ENCODE data around the gene PLEKHA7.
A peak's percentile ranks its signal among the peaks of the same experiment; 100 is the strongest.
"Not testable (repeated sequence)": the region's sequence is repeated elsewhere in the genome, so short reads cannot be mapped to it uniquely, and the experiment has no call there.

The PLEKHA7 gene

DNA sequence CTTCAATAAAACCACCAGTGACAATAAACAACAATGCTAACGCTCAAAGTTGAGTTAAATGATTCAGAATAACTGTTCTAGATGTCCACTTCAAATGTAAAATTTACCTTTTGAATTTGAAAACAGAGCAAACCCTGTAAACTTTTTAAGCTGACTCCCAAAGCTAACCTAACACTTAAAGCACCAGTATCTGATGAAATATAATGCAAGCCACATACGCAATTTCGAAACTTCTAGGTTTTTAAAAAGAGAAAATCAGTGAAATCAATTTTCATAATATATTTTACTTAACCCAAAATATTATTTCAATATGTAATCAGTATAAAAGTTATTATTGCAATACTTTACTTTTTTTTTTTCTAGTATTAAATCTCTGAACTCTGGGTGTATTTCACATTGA lies 71.3 kb downstream of the PLEKHA7 start:
- DNase-seq (ENCODE audit: low read depth) = no peak

DNA sequence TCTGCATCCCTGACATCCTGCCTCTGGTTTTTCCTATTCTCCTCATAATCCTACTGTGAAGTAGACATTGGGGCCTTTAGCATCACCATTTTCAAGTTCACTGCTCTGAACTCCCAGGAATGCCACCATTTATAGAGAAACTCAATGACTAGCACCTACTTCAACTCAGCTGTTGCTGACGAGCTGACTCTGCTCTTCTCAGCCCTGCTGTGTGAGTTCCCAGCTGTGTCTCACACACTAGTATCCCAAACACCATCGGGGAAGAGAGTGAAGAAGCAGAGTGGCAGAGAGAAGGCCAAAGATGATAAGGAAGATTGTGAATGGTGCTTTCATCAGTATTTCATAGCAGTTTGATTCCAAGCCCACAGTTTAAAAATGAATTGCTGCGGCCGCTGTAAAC lies 71.9 kb downstream of the PLEKHA7 start:
- no peak for DNase-seq (ENCODE audit: low read depth)

DNA sequence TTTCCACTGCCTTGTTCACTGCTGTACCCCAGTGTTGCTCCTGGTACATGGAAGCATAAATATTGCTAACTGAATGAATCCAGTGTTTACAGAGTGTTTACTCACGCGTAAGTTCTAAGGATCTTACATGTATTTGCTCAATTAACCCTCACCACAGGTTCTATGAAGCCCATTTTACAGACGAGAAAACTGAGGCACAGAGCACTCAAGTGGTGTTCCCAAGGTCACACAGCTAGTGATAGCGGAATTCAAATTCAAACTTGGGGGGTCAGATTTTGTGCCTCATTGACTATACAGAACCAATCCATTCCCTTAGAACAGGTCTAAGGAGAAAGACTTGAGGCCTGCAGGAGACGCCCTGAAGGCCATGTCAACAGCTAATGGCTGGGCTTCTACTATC lies 72.3 kb downstream of the PLEKHA7 start:
- DNase-seq (ENCODE audit: low read depth) = no peak

DNA sequence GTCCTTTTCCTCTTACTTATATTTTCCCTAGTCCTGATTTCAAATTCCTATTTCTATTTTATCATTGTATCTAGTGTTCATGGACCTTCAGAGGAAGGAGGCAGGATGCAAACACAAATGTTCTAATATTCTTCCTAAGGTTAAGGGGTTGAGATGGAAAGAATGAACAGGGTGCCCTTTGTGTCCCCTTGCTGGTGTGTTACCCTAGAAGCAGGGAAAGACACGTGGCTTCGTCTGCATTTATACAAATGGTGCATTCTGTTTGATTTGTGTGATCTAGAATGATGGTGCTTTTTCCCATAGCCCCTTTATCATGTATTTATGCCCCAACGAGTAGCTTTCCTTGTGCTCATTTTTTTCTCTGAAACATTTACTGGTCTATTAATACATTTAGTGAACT lies 76.2 kb downstream of the PLEKHA7 start:
- no peak for DNase-seq (ENCODE audit: low read depth)

DNA sequence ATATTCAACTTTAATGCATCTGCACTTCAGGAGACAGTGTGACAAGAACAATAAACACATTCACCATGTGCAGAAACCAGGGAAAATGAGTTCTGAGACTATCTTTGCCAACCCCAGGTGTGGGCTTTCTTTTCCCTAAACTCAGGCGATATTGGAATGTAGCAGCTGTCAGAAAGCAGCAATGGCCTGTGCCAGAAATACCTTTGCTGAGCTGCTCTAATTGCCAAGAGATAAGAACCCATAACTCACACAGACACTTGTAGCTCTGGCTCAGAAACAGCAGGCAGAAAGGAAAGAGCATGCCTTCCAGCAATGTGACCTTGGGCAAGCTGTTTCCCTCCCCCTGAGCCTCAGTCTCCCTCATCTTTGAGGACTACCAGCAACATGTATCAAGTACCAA lies 77.6 kb downstream of the PLEKHA7 start:
- no peak for DNase-seq (ENCODE audit: low read depth)

DNA sequence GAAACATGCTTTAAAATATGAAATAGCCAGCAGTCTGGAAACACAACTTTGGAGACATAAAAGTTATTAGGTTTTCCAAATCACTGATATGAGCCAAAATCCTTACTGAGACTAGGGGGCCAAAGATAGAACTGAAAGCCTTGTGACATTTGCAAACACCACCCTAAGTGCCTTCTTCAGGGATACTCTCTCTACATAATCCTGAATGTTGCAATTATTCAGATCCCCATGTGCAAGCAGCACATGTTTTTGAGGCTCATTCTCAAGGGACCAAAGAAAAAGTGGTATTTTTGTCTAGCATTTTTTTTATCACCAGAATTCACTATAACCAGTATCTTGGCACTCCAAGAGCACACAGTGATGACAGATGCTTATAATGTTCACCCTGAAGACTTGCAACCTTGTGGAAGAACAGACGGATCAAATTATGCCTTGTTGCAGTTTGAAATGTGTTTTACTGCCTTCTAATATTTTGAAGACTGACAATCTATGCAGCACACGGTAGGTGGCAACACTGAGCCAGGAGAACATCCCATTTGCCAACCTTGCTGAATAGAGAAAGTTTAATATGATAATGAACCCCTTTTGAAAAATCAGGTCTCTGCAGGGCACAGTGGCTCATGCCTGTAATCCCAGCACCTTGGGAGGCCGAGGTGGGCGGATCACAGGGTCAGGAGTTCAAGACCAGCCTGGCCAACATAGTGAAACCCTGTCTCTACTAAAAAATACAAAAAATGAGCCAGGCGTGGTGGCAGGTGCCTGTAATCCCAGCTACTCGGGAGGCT lies 78.5 kb downstream of the PLEKHA7 start:
- DNase-seq (ENCODE audit: low read depth) = peak; percentile 44

DNA sequence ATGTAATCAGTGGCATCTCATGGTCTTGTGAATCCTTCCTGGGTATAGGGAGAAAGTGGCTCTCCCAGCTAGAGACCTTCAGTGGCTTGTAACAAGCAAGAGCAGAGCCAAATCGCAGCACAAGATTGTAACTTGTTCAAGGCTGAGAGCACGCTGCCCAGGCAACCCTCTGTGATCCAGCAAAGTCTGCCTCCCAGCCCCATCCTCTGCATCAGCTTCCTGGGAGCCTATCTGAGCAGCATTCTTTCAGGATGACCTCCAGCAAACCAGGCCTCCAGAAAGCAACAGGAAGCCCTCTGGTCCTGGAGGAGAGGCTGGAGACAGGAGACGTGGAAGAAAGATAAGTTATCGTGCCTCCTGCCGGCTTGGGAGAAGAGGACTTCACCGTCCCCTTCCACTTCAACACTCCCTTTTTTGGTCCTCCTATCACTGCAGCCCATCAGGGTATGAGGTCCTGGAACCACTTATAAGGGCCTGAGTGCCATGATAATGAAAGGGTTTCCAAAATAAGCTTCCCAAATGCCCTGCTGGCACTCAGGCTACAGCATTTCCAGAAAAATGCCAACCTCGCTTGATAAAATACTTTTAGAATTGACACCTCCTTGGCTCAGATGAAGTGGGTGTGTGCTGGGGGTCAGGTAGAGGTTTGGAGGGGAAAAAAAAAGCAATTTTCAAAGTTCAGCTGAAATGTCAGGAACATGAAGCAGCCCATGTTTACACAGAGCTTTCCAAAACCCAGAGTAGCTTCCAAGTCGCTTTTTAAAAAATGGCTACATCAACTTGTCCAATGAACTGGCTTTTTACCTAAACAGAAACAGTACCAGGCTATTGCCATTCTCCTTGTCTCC lies 80.2 kb downstream of the PLEKHA7 start:
- DNase-seq (ENCODE audit: low read depth) = peak; percentile 29

DNA sequence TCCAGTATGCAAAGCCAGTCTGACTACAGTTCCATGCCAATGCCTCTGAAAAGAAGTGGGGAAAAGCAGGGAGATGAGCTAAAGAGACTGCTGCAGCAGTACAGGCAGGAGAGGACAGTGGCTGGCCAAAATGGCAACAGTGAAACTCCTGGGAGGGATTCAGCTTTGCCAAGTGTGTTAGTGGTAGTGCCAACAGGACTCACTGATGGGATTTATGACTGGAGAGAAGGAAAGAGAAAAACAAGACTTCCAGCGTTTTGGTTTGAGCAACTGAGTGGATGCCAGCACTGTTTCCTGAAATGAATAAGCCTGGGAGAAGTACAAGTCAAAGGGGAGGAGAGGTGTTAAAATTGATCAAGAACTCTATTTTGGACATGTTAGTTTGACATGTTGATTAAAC lies 80.9 kb downstream of the PLEKHA7 start:
- no peak for DNase-seq (ENCODE audit: low read depth)

DNA sequence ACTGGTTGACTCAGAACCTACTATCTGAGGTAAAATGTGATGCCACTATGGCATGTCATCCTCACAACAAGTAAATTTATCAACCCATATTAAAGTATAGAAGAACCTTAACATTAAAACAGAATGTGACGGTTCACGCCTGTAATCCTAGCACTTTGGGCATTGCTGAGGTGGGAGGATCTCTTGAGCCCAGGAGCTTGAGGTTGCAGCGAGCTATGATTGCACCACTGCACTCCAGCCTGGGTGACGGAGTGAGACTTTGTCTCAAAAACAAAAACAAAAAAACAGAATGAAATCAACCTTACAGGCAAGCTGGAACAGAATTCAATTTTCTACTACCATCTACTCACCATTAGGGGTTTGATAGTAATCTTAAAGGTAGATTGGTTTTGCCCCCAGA lies 86.2 kb downstream of the PLEKHA7 start:
- DNase-seq (ENCODE audit: low read depth) = no peak

DNA sequence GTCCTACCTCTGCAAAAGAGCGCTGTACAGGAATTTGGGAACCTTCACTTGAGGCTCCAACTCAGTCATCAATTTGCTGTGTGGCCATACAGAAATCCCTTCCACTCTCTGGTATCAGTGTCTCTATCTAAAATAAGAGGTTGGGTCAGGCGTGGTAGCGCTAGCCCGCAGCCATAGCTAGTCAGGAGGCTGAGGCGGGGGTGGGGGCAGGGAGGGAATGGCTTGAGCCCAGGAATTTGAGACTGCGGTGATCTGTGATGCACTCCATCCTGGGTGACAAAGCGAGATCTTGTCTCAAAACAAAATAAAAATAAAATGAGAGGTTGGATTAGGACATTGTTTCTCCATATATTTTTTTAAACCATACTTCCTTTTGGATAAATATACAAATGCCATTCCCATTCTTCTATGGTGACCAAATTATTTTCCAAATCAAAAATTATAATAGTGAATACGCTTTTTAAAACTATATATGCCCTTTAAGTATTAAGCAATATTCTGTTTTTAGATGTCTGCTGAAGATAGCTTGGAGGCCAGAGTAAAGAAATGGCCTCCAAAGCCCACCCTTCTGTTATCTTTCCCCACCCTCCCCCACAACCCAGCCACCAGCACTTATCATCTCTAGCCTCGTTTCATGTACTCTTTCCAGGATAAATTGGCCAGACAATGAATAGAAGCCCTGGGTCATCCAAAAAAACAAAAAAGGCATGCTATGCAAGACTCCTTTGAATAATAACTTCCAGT lies 87.2 kb downstream of the PLEKHA7 start:
- DNase-seq (ENCODE audit: low read depth) = no peak

DNA sequence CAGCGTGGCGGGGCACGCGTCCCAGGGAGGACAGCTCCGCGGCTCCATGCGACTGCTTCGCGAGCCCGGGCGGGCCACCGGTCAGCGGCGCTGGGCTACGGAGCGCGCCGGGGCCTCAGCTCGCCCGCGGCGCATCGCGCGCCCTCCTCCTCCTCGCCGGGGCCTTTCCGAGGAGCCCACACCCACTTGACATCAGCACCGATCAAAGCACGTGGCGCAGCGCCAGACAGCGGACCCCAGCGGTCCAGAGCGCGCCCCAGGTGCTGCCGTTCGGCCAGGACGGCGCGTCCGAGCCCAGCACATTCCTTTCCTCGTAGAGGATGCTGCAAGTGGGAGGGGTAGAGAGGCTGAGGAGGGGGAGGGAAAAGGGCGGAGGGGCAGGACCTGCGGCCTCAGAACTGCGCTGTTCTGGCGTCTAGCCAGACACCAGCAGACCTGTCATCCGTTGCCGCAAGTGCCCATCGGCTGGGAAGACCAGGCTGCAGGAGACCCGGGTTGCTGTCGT lies 88.6 kb downstream of the PLEKHA7 start:
- peak; percentile 32 for DNase-seq (ENCODE audit: low read depth)

DNA sequence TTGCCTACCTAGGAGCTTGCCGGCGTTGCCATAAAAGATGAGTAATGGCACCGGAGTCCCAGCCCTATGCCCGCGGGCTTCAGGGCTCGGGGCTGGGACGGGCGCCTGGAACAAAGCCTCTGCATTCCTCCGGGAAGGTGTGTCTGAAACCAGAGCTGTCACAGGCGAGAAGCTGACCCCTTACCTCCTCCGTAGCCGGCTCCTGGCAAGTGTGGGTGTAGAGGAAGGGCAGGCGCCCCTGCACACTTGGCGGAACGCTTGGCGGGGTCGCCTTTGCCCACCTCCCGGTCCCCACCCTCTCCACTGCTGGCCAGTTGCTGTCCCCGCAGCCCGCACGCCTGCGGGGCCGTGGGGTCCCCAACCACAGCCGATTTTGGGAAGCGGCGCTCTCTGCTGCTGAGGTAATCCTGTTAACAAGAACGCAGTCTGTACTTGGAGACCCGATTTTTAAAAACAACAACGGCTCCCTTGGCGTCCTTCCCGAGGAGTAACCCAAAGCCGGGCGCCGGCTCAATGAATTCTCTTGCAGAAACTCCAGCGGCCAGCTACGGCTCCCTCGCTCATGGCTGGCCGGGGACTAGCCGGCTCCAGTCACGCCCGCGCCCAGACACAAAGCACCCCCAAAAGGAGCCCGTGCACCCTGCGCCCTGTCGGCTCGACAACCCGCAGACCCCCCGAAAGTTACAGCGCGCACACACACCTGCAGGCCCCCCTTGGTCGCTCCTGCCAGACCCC lies 89.2 kb downstream of the PLEKHA7 start:
- peak; percentile 44 for DNase-seq (ENCODE audit: low read depth)

DNA sequence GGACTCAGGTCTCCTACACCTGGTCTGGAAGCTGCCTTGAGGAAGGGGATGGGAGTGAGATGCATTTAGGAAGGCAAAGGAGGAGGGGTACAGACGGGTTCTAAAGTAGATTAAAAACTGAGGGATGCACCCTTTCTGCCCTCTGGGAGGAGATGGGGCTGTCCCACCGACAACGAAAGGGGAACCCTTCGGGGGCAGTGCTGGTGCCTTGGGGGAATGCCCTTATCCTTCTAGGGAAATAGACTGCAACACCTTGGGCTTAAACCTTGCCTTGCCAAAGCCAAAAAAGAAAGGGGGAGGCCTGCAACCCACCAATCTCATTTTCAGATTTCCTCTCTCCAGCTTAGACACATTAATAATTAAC lies 89.8 kb downstream of the PLEKHA7 start:
- no peak for DNase-seq (ENCODE audit: low read depth)

DNA sequence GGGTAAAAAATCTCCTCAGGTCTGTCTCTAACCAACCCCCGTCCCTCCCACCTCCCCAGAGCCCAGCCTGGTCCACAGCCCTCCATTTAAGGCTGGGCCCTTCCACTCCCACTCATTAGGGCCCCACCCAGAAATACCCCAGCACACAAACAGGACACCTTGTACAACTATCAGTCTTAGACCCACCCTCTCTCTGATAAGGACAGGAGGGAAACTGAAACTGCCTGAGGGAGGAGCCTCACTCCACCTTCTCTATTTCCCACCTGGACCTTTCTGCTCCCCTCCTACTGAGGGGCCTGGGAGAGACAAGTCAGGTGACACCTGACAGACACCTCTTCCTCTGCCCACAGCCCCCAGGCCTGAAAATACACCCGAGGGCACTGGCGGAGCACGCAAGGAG lies 90.2 kb downstream of the PLEKHA7 start:
- DNase-seq (ENCODE audit: low read depth) = no peak

DNA sequence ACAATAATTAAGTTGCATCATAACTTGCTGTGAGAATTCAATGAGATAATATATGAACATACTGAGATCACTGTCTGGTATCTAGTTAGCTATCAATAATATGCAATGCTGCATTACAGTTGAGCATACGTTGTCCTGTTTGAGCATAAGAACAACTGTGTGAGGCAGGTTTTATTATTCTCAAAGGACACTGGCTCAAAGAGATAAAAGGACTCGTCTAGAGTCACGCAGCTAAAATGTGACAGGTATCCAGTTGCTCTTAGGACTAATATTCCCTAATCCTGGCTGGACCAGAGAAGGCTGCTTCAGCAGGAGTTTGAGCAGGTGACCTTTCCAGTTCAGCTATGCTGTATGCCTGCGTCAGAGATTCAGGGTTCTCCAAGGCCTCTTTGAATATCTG lies 92.5 kb downstream of the PLEKHA7 start:
- DNase-seq (ENCODE audit: low read depth) = no peak

DNA sequence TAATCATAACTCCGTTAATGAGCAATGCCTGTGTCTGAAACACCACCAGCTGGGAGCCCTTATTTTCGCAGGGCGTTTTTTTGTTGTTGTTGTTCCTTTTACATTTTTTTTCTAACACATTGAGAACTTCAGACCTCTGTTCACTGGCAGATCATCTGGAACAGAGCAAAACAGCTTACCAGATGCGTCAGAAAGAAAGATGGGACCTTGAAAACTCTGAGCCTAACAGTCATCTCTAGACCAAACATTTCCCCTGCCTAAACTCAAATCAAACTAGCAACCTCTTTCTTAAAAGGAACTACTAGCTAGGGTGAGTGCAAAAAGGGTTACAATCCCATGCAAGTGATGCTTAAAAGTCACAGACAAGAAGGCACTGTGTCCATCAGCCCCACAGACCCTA lies 93.2 kb downstream of the PLEKHA7 start:
- no peak for DNase-seq (ENCODE audit: low read depth)

DNA sequence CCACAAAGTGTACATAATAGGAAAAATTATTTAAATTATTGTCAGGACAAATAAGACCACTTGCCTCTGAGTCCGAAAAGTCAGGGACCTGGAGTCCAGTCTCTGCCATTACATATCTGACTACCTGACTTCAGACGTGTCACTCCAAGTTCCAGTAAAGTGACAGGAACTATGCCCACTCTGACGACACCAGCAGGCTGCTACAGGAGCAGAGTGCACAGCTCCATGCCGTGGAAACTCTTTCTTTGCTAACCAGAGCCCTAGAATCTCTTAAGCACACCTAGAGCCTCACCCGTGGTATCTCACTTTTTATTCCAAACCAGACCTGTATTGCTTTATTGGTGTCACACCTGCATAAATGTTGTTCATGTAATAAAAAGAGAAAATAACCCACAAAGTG lies 93.7 kb downstream of the PLEKHA7 start:
- DNase-seq (ENCODE audit: low read depth) = no peak

DNA sequence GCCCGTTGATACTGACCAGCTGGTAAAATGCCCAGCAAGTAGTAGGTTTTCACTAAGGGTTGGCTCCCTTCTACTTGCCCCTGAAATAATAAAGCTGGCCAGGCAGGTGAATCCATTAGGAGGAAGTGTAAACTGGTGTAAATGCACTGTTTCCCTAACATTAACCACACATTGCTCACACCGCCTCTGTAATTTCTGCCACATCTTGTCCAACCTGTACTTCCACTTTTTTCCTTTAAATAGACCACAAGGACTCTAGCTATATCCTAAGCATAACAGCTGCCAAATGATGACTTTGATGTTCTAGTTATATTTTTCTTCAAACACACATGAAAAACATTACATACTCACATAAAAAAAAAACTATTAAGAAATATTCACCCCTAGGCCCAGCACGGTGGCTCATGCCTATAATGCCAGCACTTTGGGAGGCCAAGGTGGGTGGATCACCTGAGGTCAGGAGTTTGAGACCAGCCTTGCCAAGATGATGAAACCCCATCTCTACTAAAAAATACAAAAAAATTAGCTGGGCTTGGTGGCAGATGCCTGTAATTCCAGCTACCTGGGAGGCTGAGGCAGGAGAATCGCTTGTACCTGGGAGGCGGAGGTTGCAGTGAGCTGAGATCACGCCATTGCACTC lies 95.6 kb downstream of the PLEKHA7 start:
- not testable (repeated sequence) for DNase-seq (ENCODE audit: low read depth)

DNA sequence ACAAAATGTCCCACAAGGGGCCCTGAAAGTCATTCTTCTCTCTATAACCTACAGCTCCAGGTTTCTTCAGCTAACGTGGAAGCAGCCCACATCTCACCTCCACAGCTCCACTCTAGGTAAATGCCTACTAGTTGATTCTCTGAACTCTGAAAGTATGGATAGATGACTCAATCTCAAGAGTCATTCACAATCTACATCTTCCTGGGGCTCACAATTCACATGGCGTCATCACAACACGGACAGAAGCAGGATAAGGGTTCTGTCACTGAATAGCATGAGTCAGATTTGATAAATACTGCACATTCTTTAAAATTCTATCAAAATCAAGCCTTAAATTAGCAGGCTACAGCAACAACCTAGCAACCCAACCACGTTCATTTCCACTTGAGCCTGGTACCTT lies 96.3 kb downstream of the PLEKHA7 start:
- peak; percentile 46 for DNase-seq (ENCODE audit: low read depth)

DNA sequence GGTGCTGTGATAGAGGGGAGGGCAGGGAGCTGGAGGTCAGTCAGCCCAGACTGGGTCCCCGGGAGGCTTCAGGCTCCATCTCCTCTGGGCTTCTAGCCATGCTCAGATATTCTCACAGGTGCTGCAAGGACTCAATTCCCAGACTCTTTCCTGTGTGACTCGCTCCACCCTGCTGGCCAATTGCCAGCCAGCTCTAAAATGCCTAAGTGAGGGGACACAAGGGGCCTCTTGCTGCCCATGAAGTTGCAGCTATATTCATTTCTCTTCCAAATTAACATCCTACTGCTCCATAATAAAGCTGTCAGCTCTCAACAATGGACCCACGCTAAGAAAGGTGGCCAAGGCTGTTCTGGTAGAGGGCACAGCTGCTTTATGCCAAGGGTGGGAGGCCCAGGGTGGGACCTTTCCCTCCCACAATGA lies 101.5 kb downstream of the PLEKHA7 start:
- DNase-seq (ENCODE audit: low read depth) = no peak

DNA sequence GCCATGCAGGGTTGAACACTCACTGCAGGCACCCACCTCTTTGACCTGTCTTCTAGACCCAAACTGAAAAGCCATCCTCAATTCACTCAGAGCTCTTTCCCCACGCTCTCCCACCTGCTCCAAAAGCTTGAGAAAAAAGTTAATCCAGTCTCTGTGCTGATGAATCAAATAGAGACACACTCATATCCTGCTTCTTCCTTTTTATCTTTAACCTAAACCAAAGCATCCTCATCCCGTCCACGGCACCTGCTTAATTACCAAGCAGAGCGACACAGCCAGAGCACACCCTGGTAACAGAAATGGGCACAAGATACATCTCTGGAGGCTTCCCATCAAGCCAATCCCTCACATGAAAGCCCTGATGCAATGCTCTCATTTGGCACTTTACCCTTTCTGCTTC lies 102.6 kb downstream of the PLEKHA7 start:
- no peak for DNase-seq (ENCODE audit: low read depth)
